KOPT-K1 (cell line): ENCODE measurements around the gene RAD51AP1.
A peak's percentile ranks its signal among the peaks of the same experiment; 100 is the strongest.

Experiments used
- H3K27ac ChIP-seq: fragments of 200-600 bp; sonication (generic); 2 replicates; pipeline ENCODE4 v1.5.1; 2016; ENCODE audit warnings: antibody characterized with exemption, mild to moderate bottlenecking, low read depth, low read length; ENCODE audit not compliant: poor library complexity, severe bottlenecking
- H3K36me3 ChIP-seq: fragments of 200-600 bp; sonication (generic); 2 replicates; pipeline ENCODE4 v1.5.1; 2017; ENCODE audit warnings: antibody characterized with exemption, mild to moderate bottlenecking, low read length, moderate library complexity; ENCODE audit not compliant: insufficient read depth
- H3K9me3 ChIP-seq: fragments of 200-600 bp; sonication (generic); 2 replicates; pipeline ENCODE4 v1.5.1; 2017; ENCODE audit warnings: antibody characterized with exemption, low read length, mild to moderate bottlenecking; ENCODE audit not compliant: insufficient read depth, poor library complexity, severe bottlenecking

Gene RAD51AP1

DNA sequence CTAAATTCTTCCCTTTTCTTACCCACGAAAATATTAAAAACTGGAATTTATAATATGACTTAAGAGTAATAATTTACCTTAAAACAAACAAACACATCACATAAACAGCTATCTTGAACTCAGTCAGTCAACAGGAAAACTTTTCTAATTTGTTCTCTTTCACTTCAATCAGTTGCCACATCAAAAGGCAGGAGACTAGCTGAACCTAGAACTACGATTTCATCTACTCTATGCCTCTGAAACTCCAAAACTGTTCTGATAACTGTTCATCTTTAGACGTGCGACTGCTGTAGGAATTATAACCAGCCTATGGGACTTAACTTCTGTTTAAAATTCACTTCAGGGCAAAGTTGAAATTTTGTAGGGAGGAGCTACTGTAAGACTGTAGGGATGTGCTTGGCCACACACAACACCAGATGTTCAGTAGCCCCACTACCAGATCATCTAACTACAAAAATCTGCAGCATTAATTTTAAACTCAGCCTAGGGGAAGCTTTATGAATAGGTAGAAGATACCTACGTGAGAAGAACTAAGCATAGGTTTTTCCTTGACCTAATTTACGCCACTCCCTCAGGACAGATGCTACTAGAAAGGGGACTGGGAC, 7.6 kb upstream of the RAD51AP1 start:
- Histone ChIP-seq H3K9me3 (no peaks in the 10 kb centered on the region), H3K36me3 (peaks cover 66% of the 10 kb centered on the region), H3K27ac (no peak overlapping the region)

DNA sequence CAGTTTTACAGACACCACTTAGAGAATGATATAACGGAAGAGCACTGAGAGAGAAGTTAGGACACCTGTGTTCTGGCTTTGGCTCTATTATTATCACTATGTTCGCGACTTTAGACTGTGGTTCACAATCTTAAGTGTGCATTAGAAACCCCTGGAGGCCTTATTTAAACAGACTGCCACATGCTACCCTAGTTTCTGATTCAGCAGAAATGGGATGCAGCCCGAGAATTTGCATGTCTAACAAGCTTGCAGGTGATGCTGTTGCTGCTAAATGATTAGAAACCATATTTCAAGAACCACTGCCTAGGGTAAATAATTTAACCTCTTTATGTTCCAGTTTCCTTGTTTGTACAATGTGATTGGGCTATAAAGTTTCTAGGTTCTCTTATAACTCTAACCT, 3.6 kb upstream of the RAD51AP1 start:
- Histone ChIP-seq H3K9me3 (no peaks in the 10 kb centered on the region), H3K36me3 (peaks cover 48% of the 10 kb centered on the region), H3K27ac (no peak overlapping the region)

GRCh38 chr12:4535871-4536270, 2.8 kb upstream of the RAD51AP1 start:
- Histone ChIP-seq H3K9me3 (no peaks in the 10 kb centered on the region), H3K27ac (no peak overlapping the region), H3K36me3 (peaks cover 42% of the 10 kb centered on the region)

DNA sequence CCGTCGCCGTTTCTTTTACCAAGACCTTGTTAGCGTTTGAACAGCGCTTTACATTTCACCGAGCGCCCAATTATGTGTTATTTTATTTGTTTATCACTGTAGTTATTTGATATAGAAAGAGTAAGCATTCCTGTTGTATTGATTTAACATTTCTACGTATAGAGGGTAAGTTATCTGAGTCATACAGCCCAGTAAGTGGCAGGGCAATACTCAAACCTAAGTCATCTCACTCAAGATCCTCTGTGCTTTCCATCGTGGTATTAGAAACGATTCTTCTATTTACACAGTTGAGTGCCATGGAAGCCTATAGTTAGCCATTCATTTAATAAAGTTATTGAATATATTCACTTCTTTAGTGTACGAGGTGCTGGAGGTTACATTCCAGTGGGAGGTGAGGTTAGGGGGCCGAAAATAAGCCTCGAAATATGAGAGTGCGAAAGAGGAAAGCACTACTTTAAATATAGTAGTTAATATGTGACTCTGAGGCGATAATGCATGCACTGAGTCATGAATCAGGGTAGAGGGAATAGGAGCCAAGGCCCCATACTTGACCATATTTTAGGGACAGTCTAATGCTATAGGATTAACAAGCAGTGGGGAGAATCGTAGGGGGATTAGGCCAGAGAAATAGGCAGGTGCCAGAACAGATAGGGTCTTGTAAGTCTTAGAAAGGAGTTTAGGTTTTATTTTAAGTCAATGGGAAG, 629 bp downstream of the RAD51AP1 start:
- peak overlapping the region; percentile 91 for H3K27ac ChIP-seq
- H3K36me3 ChIP-seq: peaks cover 44% of the 10 kb centered on the region
- no peaks in the 10 kb centered on the region for H3K9me3 ChIP-seq

- Histone ChIP-seq H3K27ac (peak overlapping the region; percentile 91), H3K36me3 (peaks cover 44% of the 10 kb centered on the region), H3K9me3 (no peaks in the 10 kb centered on the region)
Observed at GRCh38 chr12:4540170-4540569, 1.5 kb downstream of the RAD51AP1 start.

DNA sequence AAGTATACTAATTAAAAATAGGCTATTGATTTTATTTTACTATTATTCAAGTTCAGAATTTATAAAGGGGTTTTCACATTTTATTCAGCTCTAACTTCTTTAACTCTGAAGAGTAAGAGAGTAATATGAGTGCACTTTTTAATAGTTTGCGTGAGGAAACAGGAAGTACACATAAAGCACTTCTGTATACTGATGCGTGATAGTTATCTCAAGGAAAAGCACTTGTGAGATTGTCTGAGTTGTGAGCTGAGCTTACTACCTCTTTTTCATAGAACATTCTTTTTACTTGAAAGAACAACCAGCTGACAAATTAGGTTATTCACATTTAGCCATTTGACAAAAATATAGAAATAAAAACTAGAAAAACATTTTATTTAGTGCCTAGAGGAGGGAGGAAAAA, 1.9 kb downstream of the RAD51AP1 start:
- Histone ChIP-seq H3K9me3 (no peaks in the 10 kb centered on the region), H3K36me3 (peaks cover 47% of the 10 kb centered on the region), H3K27ac (peak overlapping the region; percentile 91)

DNA sequence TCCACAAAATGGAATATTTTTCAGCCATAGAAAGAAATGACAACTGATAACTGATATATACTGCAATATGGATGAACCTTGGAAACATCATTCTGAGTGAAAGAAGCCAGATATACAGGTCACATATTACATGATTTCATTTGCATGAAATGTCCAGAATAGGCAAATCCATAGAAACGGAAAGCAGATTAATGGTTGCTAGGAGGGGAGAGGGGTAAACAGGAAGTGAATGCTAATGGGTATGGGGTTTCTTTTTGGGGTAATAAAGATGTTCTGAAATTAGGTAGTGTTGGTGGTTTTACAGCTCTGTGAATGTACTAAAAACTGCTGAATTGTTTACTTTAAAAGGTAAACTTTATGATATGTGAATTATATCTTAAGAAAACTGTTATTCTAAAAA, 6.5 kb downstream of the RAD51AP1 start:
- H3K27ac ChIP-seq: no peak overlapping the region
- H3K9me3 ChIP-seq: no peaks in the 10 kb centered on the region
- peaks cover 92% of the 10 kb centered on the region for H3K36me3 ChIP-seq

GRCh38 chr12:4552191-4552590, 13.5 kb downstream of the RAD51AP1 start:
- Histone ChIP-seq H3K9me3 (no peaks in the 10 kb centered on the region), H3K27ac (no peak overlapping the region), H3K36me3 (peaks cover 96% of the 10 kb centered on the region)

- Histone ChIP-seq H3K36me3 (peaks cover 95% of the 10 kb centered on the region), H3K9me3 (no peaks in the 10 kb centered on the region), H3K27ac (no peak overlapping the region)
Observed at GRCh38 chr12:4553943-4554342, 15.3 kb downstream of the RAD51AP1 start.

DNA sequence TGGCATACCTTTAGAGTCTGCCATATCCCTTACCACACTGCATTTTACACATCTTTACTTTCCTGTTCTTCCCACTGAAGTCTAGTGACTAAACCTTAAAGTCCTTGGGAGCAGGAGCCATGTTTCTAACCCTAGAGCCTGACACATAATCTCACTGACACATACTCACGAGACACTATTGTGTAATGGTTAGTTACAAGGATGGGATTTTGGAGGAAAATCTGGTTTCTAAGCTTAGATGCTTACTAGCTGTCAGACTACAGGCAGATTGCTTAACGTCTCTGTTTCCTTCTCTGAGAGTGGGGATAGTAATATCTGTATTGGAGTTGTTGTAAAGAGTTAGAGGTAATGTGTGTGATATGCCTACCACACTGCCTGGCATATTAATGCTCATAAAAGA, 17.1 kb downstream of the RAD51AP1 start:
- Histone ChIP-seq H3K36me3 (peaks cover 93% of the 10 kb centered on the region), H3K27ac (no peak overlapping the region)

GRCh38 chr12:4556735-4557530, 18.2 kb downstream of the RAD51AP1 start:
- no peaks in the 10 kb centered on the region for H3K9me3 ChIP-seq
- H3K36me3 ChIP-seq: peaks cover 93% of the 10 kb centered on the region
- H3K27ac ChIP-seq: no peak overlapping the region

More for the DNA sequence above, 17.1 kb downstream of the RAD51AP1 start:
- H3K9me3 ChIP-seq: no peaks in the 10 kb centered on the region

- Histone ChIP-seq H3K27ac (no peak overlapping the region), H3K36me3 (peaks cover 94% of the 10 kb centered on the region), H3K9me3 (no peaks in the 10 kb centered on the region)
Observed at GRCh38 chr12:4557586-4557985, 18.9 kb downstream of the RAD51AP1 start.

GRCh38 chr12:4558171-4558570, 19.5 kb downstream of the RAD51AP1 start:
- H3K9me3 ChIP-seq: no peaks in the 10 kb centered on the region
- no peak overlapping the region for H3K27ac ChIP-seq
- peaks cover 91% of the 10 kb centered on the region for H3K36me3 ChIP-seq

GRCh38 chr12:4562034-4562657, 23.5 kb downstream of the RAD51AP1 start, which contains the start of gene DYRK4:
Gene DYRK4 (plus strand): TSS chr12:4562208. CDS start chr12:4562246, 38 bp downstream.
- Histone ChIP-seq H3K27ac (no peak within 1 kb of the TSS), H3K9me3 (no peaks in the 10 kb centered on the region), H3K36me3 (peaks cover 61% of the 10 kb centered on the region)

DNA sequence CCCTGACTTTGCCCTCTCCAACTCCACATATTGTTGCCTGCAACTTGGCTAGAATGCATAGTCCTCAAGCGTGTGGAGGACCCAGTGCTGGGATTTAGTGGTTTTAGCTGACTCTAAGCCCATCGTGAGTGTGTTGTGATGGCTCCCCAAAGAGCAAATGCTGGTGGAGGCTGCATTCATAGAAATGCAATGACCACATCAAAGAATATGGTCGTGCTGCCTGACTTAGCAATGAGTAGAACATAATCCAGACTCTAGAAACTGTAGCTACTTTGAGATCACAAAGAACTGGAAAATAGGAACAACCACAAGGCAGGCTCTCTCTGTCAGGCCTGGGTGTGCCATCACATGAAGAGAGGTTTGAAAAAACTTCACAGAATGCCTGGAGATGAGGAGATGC, 24.6 kb downstream of the RAD51AP1 start:
- Histone ChIP-seq H3K27ac (no peak overlapping the region), H3K9me3 (no peaks in the 10 kb centered on the region), H3K36me3 (peaks cover 50% of the 10 kb centered on the region)
